Skin epidermis (tissue), 12 donors: ENCODE measurements around the gene MACIR.
A peak's percentile ranks its signal among the peaks of the same experiment; 100 is the strongest.

Experiments
- H3K27ac ChIP-seq, 21 experiments: fragments of 200-600 bp; sonication (generic) in 11 of 21; one replicate each; pipeline ENCODE4 v1.5.0; 2020; ENCODE audit warnings: mild to moderate bottlenecking in 3 of 21, inconsistent platforms in 2 of 21, moderate library complexity in 2 of 21
- H3K4me3 ChIP-seq, 7 experiments: fragments of 200-600 bp; sonication (generic) in 2 of 7; one replicate each; pipeline ENCODE4 v1.5.0; 2020; ENCODE audit warnings: inconsistent platforms in 2 of 7, mild to moderate bottlenecking in 2 of 7, moderate library complexity in 1 of 7

MACIR gene

GRCh38 chr5:103243665-103244064, 14.9 kb upstream of the MACIR start:
- no peak overlapping the region for H3K27ac ChIP-seq
- H3K4me3 ChIP-seq, result no peak overlapping the region

DNA sequence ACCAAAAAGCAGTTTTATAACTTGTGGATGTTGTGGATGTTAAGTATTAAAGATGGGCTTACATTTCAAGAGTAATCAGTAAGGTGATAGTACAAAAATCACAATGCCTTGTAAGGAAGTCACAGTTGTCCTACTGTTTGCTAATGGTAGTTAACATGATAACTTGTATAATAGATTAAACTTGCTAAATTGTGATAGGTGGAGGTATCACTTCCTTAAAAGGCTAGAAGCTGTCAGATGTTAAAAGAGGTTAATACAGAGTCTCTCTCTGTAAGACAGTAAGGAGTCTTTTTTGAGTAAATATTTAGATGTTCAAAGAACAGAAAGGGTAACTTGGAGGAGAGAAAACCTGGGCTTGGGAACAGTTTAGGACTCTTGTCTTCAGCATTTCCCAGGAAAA, 14.2 kb upstream of the MACIR start:
- Histone ChIP-seq H3K4me3 (no peak overlapping the region), H3K27ac (no peak overlapping the region)

DNA sequence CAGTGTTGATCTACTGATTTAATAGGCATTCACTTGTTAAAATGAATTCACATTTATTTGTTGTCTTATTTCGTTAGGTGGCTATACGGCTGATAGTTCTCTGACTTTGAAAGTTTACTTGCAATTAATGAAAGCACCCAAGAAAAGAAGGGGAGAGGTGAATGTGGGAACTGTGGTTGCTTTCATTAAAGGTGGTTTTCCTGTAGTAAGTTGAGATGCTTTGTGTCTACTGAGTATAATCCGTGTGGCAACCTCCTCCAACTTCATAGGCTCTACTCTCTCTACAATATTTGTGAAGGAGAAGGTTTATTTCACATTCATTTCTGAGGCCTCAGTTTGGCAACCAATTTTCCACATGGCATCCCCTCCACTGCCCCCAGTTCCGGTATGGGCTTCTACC, 12.8 kb upstream of the MACIR start:
- H3K27ac ChIP-seq, result no peak overlapping the region
- H3K4me3 ChIP-seq, result no peak overlapping the region

DNA sequence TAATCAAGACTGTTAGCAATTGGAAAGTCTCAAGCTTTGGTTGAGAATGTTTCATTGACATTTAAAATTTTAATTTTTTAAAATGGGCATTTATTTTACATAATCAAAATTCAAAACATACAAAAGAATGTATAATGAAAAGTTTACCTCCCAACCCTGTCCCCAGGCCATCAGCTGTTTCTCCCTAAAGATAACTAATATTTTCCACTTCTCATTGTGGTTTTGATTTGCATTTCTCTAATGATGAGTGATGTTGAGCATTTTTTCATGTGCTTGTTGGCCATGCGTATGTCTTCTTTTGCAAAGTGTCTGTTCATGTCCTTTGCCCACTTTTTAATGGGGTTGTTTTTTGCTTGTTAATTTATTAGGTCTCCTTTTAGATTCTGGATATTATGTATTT, 11.4 kb upstream of the MACIR start:
- Histone ChIP-seq H3K27ac (no peak overlapping the region), H3K4me3 (no peak overlapping the region)

DNA sequence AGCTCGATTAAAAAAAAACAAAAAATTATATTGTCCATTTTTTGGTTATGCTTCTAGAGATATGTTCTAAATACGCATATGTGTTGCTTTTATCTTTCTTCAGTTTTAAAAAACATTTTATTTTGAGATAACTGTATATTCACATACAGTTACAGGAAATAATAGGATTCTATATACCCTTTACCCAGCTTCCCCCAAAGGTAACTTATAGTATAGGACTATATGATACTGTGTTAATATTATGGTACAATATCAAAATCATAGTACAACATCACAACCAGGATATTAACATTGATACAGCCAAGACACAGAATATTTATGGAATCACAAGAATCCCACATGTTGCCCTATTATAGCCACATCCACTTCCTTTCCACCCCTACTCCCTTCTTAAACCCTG, 9.5 kb upstream of the MACIR start:
- Histone ChIP-seq H3K27ac (no peak overlapping the region), H3K4me3 (no peak overlapping the region)

GRCh38 chr5:103254921-103255320, 3.6 kb upstream of the MACIR start:
- no peak overlapping the region for H3K4me3 ChIP-seq
- H3K27ac ChIP-seq, result no peak overlapping the region

DNA sequence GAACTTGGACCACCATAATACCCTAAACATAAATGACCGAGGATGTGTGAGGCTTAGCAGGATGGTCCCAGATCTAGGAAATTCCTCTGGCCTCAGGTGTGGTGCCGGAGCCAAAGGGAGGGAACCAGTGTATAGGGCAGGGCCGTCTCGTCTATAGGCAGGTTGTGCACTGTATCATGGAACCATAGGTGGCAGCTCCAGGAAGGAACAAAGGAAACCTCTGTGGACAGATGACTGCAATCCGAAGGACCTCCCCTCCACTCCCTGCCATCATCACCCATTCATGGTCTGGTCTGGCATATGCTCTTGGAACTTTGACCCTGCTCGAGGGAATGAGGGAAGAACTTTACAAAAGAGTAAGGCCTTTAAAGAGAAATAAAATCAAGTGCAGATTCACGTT, 2.9 kb upstream of the MACIR start:
- no peak overlapping the region for H3K27ac ChIP-seq
- no peak overlapping the region for H3K4me3 ChIP-seq

DNA sequence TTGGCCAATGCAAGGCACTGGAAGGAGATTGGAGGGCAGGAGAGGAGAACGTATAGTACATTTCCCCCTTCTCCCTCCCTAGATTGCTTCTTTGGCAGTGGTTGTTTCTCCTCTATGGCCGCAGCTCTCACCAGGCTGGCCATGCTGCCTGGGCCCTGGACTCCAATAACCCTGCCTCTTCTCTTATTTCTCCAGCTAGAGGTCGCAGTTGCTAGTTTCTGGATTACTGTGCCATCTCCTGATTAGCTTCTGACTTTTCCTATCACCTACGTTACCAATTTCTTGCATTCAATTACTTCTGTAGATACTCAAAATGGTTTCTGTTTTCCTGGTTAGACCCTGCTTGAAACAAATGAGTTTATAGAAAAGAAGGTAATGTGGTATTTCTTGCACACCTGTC, 2.4 kb upstream of the MACIR start:
- H3K4me3 ChIP-seq, result no peak overlapping the region
- H3K27ac ChIP-seq, result no peak overlapping the region

DNA sequence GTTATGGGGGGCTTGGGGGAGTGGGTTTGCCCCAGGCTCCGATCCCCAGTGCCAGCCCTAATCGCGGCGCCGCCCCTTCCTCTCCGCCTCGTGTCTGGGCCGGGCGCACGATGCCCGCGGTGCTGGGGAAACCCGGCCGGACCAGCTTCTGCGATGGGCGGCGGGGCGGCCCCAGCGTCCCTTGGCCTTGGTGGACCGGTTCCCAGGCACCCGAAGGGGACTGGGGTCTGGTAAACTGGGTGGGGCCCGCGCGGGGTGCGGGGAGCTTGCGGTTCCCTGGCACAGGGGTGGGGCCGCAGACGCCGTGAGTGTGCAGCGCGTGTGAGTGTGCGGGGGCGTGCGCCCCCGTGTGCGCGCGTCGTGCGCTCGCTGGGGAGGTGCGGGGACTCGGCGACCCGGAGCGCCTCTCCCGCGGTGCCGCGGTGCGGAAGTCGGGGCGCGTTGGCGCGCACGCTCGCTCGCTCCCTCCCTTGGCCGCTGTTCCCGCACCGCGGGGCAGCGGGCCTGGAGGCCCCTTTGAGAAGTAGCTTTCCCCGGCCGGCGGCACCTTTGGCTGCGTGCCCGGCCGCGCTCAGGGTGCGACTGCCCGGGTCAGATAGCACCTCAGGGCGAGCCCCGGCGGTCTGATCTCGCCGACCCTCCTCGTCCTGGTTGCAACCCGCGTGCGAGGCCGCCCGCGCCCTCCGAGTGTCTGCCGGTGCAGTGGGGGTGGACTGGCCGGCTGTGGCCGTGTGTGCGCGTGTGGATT, 568 bp downstream of the MACIR start:
- Histone ChIP-seq H3K4me3 (peak overlapping the region; percentile 66 to 98 (median 88)), H3K27ac (peak overlapping the region; percentile 27 to 90 (median 79))

DNA sequence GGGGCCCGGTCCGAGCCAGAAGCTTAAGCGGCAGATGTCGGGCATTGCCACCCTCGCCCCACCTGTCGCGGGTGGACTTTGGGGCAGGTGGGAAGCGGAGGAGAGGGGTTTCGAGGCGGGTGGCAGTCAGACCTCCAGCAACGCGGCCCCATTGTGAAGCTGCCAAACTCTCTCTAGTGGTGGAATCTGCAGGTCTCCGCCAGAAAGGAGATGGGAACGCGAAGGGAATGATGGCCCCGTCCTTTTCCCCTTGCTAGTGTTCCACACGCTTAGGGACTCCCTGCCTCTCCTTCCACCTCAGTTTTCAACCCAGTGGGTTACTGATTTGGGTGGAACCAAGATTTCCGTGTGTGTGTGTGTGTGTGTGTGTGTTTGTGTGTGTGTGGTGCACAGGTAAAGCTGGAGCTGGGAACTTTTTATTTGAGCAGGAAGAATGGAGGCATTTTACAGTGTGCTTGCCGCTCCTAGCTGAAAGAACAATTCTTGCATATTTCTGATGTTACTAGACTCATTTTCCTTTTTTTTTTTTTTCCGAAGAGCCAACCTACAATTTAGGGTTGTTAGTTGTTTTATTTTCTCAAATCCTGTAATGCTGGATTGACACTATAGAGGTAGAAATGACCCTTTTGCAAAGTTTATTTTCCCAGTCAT, 1.3 kb downstream of the MACIR start:
- H3K4me3 ChIP-seq, result peak overlapping the region; percentile 66 to 98 (median 88)
- peak overlapping the region; percentile 27 to 90 (median 79) for H3K27ac ChIP-seq

GRCh38 chr5:103260951-103261350, 2.4 kb downstream of the MACIR start:
- H3K4me3 ChIP-seq, result no peak overlapping the region
- H3K27ac ChIP-seq, result no peak overlapping the region

- no peak overlapping the region for H3K4me3 ChIP-seq
- H3K27ac ChIP-seq, result no peak overlapping the region
Observed at GRCh38 chr5:103262422-103262871, 3.9 kb downstream of the MACIR start.

DNA sequence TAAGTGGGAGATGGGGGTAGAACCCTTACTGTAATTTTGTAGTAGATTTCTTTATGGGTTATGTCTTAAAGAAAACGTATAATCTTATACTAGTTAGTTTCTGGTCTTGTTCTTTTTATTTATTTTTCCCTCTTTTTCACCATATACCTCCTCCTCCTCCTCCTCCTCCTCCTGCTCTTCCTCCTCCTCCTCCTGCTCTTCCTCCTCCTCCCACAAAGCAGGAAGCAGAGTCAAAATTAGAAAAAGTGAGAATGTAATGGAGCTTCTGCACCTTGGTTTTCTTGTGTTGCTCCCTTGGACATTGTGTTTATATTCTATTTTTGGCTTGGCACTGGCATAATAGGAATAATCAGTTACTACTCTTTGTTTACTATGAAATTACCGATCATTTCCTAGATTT, 4.5 kb downstream of the MACIR start:
- H3K4me3 ChIP-seq, result no peak overlapping the region
- no peak overlapping the region for H3K27ac ChIP-seq

DNA sequence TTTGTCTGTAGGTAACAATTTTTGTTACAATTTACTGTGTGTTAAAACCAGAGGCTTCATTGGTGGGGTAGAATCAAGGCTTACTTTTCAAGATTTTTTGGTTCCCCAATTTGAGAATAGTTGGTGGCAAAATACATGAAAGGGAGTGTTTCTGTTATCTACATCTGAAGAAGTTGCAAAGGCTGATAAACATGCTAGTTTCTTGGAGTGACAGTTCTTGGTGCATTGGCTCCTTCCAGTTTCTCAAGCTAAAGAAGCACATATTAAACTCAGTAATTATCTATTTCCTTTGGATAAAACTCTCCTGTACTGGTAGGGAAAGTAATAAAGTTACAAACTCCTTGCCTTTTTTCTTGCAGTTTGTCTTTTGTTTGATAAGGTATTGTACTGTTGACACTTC, 5.9 kb downstream of the MACIR start:
- no peak overlapping the region for H3K27ac ChIP-seq
- H3K4me3 ChIP-seq, result no peak overlapping the region

- no peak overlapping the region for H3K27ac ChIP-seq
- no peak overlapping the region for H3K4me3 ChIP-seq
Observed at GRCh38 chr5:103270581-103270980, 12.0 kb downstream of the MACIR start.

- H3K4me3 ChIP-seq, result no peak overlapping the region
- no peak overlapping the region for H3K27ac ChIP-seq
Observed at GRCh38 chr5:103271570-103272289, 13.2 kb downstream of the MACIR start.

GRCh38 chr5:103272377-103272776, 13.8 kb downstream of the MACIR start:
- Histone ChIP-seq H3K27ac (no peak overlapping the region), H3K4me3 (no peak overlapping the region)

DNA sequence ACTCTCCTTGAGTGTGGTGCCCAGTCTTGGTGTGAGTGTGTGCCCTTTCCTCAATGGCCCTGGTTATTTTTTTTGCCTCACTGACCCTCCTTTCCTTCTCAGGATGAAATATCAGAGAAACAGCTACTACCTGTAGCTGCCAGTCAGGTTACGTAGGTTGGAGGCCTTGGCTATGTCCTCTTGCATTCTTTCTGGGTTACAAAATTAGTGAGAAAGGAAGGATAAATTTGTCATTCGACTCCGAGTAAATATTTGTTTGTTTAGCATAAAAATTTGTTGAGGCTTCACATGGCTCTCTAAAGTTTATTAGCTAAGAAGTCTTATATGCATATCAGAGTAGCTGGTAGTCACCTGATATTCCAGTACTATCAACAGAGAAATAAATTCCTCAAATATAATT, 15.4 kb downstream of the MACIR start:
- Histone ChIP-seq H3K4me3 (no peak overlapping the region), H3K27ac (no peak overlapping the region)

- Histone ChIP-seq H3K4me3 (no peak overlapping the region), H3K27ac (no peak overlapping the region)
Observed at GRCh38 chr5:103275851-103276250, 17.3 kb downstream of the MACIR start.

DNA sequence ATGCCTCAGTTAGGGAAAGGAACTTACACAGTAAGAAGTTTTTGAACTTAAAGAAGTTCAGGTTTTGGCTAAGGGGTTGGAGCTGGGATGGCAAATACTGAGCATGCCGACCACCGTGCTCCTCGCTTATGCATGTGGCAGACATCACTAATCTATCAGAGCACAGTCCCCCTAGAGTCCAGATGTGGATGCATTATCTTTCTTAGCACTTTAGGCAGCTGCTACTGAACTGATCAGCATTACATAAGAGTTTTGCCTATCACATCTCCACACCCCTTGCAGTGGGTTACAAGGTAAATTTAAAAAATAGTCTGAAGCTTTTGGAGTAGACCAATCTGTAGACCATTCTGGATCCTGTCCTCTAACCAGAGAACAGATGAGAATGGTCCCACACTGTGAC, 22.4 kb downstream of the MACIR start:
- Histone ChIP-seq H3K4me3 (no peak overlapping the region), H3K27ac (no peak overlapping the region)

DNA sequence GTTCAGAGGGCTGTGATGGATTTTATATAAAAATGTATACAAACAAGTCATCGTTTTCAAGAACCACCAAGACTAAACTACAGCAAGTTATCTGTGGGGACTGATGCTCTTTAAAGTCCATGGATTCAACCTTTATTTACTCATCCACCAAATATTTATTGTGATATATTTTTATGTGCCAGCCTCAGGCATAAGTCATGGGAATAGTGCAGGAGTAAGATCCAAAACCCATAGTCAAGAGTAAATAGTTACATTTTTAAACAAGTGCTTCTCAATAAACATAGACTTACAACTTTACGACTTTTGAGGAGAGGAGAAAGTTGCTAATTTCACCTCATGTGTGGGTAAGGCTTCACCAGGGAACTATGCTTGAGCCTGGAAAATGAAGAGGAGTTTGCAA, 24.6 kb downstream of the MACIR start:
- Histone ChIP-seq H3K4me3 (no peak overlapping the region), H3K27ac (no peak overlapping the region)
